RWPE1 (cell line): ENCODE data around the gene ELANE.

ENCODE experiments used
- CTCF ChIA-PET: fragments of 350-600 bp; sonication (Branson Sonifier 250); formaldehyde crosslinking; extraction: SDS; loops from one replicate; lab custom pipeline; 2021; lab: Yijun Ruan, JAX
- POLR2A ChIA-PET: fragments of 400-600 bp; formaldehyde crosslinking; extraction: SDS; loops from one replicate; lab custom pipeline; 2020; ENCODE audit warnings: antibody characterized with exemption; ENCODE audit not compliant: low non-redundant PET; lab: Yijun Ruan, JAX
- DNase-seq: peaks from one replicate; pipeline ENCODE4 v3.0.0; 2012; ENCODE audit warnings: low spot score
- H3K27ac ChIP-seq: fragments of 450-650 bp; 2 replicates; pipeline ENCODE4 v1.5.1; 2017
- TF ChIP-seq, protein P1 (sequence below): fragments of 450-650 bp; conservative IDR thresholded peaks from 2 replicates; pipeline ENCODE4 v1.5.1; 2017; ENCODE audit warnings: low read depth, mild to moderate bottlenecking

ELANE gene

GRCh38 chr19:868458-869244, 16.5 kb downstream of the ELANE start:
- peak overlapping the region; percentile 92 for H3K27ac ChIP-seq
- TF ChIP-seq, protein P1, sequence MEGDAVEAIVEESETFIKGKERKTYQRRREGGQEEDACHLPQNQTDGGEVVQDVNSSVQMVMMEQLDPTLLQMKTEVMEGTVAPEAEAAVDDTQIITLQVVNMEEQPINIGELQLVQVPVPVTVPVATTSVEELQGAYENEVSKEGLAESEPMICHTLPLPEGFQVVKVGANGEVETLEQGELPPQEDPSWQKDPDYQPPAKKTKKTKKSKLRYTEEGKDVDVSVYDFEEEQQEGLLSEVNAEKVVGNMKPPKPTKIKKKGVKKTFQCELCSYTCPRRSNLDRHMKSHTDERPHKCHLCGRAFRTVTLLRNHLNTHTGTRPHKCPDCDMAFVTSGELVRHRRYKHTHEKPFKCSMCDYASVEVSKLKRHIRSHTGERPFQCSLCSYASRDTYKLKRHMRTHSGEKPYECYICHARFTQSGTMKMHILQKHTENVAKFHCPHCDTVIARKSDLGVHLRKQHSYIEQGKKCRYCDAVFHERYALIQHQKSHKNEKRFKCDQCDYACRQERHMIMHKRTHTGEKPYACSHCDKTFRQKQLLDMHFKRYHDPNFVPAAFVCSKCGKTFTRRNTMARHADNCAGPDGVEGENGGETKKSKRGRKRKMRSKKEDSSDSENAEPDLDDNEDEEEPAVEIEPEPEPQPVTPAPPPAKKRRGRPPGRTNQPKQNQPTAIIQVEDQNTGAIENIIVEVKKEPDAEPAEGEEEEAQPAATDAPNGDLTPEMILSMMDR, result no peak
- CTCF ChIA-PET, result no interaction called here
- DNase-seq, result no peak
- POLR2A ChIA-PET, result no interaction called here

GRCh38 chr19:869245-870177, 17.4 kb downstream of the ELANE start:
- TF ChIP-seq, protein P1, result no peak
- ChIA-PET POLR2A (no interaction called here), CTCF (no interaction called here)
- peak overlapping the region; percentile 92 for H3K27ac ChIP-seq
- DNase-seq, result peak; percentile 69

- CTCF ChIA-PET, result no interaction called here
- TF ChIP-seq, protein P1, result no peak
- H3K27ac ChIP-seq, result peak overlapping the region; percentile 92
- DNase-seq, result no peak
- POLR2A ChIA-PET, result no interaction called here
Measured at GRCh38 chr19:870314-870713, 18.2 kb downstream of the ELANE start.

DNA sequence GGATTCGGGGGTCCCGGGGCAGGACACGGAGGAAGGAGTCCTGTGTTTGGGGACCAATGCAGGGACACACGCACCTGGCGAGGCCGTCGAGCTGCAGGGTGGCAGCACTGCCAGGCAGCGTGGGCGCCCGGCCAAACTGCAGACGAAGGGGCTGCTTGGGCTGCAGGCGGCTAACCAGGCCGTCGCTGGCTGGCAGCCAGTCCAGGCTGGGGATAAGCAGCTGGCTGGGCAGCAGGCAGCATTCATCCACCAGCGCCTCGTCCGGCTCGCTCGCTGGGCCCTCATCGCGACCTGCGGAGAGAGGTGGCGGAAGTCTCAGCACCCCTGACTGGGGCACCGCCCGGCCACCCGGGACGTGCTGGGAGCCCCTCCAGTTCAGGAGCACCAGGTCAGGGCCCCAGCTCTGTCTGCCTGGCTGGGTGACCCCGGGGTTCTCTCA, 18.9 kb downstream of the ELANE start:
- peak overlapping the region; percentile 100 for H3K27ac ChIP-seq
- DNase-seq, result no peak
- POLR2A ChIA-PET, result interaction anchor here (0.6 kb wide), 1 partner anchor 39 kb away, joined by 3 read pairs; no protein-coding TSS in a partner anchor
- TF ChIP-seq, protein P1, result no peak
- CTCF ChIA-PET, result no interaction called here

GRCh38 chr19:871446-872265, 19.6 kb downstream of the ELANE start:
- ChIA-PET POLR2A (interaction anchor here (0.6 kb wide), 1 partner anchor 39 kb away, joined by 3 read pairs; no protein-coding TSS in a partner anchor), CTCF (interaction anchor here (0.6 to 1.1 kb wide), 2 partner anchors 8 to 384 kb away, joined by 3 to 4 read pairs; no protein-coding TSS in a partner anchor)
- peak; percentile 51 for DNase-seq
- H3K27ac ChIP-seq, result peak overlapping the region; percentile 100
- TF ChIP-seq, protein P1, result no peak
